ENCODE measurements around the gene SIAH1.

- TF ChIP-seq CTCF (conservative IDR thresholded peaks at IDR 0.05 in 1 of 2, IDR thresholded peaks at IDR 0.05 in 1 of 2; ENCODE audit: extremely low read depth in 1 of 2, insufficient read depth in 1 of 2, low read depth in 1 of 2, low read length in 2 of 2): no peak
- TF ChIP-seq EZH2 (IDR thresholded peaks at IDR 0.05; ENCODE audit: borderline replicate concordance, low read length): no peak
These were observed 2.0 kb downstream of the SIAH1 start for GRCh38 chr16:48383009-48383876.

All from mammary epithelial cell (primary cell).